ENCODE data around the gene ADGRL3.
A peak's percentile ranks its signal among the peaks of the same experiment; 100 is the strongest.
"Not testable (repeated sequence)": the region's sequence is repeated elsewhere in the genome, so short reads cannot be mapped to it uniquely, and the experiment has no call there.

ADGRL3 gene

DNA sequence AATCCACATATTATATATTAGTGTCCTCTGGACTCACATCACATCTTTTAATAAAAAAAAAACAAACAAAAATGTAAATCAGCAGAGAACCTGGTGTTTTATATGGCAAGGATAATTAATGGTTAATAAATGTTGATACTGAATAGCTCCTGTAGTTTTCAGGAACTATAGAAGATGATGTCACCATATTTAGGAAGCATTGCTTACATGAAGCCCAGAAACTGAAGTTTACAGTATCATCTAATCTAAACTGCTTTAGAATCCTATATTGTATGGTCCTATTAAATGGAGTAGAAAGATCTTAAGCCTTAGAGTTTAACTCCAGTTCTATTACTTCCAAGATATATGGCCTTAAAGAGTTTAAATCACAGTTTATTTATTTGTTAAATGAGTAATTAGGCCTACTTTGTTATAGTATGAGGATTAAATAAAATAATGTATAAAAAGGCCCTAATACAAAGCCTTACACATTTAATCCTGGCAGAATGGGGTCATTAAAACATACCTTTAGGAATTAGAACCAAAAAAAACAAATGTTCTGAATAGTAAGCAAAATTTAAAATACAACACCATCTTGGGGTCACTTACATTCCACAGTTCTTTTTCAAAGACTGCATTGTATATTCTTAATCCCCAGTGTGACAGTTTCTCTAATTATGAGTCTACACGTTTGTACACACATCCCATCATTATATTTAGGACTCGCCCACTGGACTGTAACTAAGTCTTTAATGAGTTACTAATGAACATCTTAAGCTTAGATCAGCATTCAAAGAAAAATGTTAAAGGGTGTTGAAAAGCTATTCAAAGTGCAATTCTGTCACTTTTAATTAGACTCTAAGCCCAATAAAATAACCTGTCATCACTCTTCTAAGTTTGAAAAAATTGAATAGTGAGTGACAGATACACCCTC lies 305.9 kb downstream of the ADGRL3 start:
- Histone ChIP-seq H3K9me3 (ENCODE audit: control insufficient read depth in 1 of 2, low read length in 2 of 2) (no peaks in the 10 kb centered on the region), H3K27me3 (ENCODE audit: control insufficient read depth in 1 of 2, insufficient read depth in 2 of 2, low read length in 2 of 2) (no peaks in the 10 kb centered on the region), H3K4me1 (ENCODE audit: control insufficient read depth in 1 of 2, insufficient read depth in 2 of 2, low read length in 2 of 2) (no peaks in the 10 kb centered on the region), H3K9ac (ENCODE audit: low read depth in 1 of 2, low read length in 2 of 2) (no peak overlapping the region), H3K4me3 (ENCODE audit: low read depth in 1 of 2, low read length in 2 of 2) (no peak overlapping the region), H3K27ac (ENCODE audit: low read depth, low read length) (no peak overlapping the region), H3K36me3 (ENCODE audit: control insufficient read depth in 1 of 2, insufficient read depth in 2 of 2, low read length in 2 of 2) (no peaks in the 10 kb centered on the region)

DNA sequence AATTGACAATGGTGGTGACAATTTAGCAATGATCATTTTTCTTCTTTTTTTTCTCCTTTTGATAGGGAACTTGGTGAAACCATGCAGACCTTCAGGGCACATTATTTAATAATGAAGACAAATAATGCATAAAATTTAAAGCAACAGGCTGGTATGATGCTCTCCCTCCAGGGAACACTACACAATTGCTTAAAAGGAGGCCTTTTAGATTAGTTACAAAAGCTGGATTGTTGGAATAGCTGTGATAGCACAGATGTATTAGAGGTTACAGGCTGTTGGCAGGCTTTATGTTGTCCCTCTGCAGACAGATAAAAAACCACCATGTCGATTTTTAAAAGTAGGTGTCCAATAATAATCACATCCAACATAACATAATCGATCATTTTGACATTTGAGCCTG lies 307.0 kb downstream of the ADGRL3 start:
- H3K9me3 ChIP-seq (ENCODE audit: control insufficient read depth in 1 of 2, low read length in 2 of 2): no peaks in the 10 kb centered on the region
- H3K4me1 ChIP-seq (ENCODE audit: control insufficient read depth in 1 of 2, insufficient read depth in 2 of 2, low read length in 2 of 2): no peaks in the 10 kb centered on the region
- no peak overlapping the region for H3K27ac ChIP-seq (ENCODE audit: low read depth, low read length)
- no peaks in the 10 kb centered on the region for H3K27me3 ChIP-seq (ENCODE audit: control insufficient read depth in 1 of 2, insufficient read depth in 2 of 2, low read length in 2 of 2)
- no peaks in the 10 kb centered on the region for H3K36me3 ChIP-seq (ENCODE audit: control insufficient read depth in 1 of 2, insufficient read depth in 2 of 2, low read length in 2 of 2)
- H3K4me3 ChIP-seq (ENCODE audit: low read depth in 1 of 2, low read length in 2 of 2): no peak overlapping the region
- no peak overlapping the region for H3K9ac ChIP-seq (ENCODE audit: low read depth in 1 of 2, low read length in 2 of 2)

DNA sequence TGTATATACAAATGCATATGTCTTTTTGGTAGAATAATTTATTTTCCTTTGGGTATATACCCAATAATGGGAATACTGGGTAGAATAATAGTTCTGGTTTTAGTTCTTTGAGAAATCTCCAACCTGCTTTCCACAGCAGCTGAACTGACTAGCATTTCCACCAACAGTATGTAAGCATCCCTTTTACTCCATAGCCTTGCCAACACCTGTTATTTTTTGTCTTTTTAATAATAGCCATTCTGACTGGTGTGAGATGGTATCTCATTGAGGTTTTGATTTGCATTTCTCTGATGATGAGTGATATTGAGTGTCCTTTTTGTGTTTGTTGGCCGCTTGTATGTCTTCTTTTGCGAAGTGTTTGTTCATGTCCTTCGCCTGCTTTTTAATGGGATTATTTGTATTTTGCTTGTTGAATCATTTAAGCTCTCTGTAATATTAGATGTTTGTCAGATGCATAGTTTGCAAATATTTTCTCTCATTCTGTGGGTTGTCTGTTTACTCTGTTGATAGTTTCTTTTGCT lies 309.7 kb downstream of the ADGRL3 start:
- H3K4me1 ChIP-seq (ENCODE audit: control insufficient read depth in 1 of 2, insufficient read depth in 2 of 2, low read length in 2 of 2): not testable (repeated sequence)

DNA sequence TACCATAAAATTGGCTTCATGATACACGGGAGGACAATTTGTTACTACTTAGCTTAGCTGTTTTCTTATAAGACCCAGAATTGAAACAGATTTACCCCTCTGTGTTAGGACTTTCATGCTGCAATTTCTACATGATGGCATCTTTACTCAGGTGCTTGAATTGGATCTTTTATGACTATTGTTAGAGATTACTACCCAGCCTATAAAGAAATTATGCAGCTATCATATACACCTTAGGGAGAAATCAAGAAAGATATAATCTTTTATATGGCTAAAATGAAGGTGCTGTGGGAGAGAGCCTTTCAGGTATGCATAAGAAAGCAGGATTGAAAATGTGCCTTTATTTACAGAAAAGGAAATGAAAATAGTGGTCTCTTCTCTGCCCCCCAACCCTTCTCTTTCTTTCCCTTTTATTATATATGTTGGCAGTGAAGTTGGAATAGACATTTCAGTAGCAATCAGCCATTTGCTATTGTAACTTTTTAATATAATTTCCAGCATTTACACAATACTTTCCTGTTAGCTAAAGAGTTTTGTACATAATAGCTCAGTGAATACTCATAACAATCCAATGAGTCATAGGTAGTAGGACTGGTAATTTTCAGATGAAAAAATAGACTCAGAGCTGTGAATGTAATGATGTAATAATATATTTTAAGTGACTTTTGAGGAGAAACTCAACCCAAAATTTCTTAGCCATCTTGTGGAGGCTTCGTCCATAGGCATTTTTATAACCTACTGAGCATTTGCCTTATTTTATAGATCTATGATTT lies 311.8 kb downstream of the ADGRL3 start:
- no peaks in the 10 kb centered on the region for H3K9me3 ChIP-seq (ENCODE audit: control insufficient read depth in 1 of 2, low read length in 2 of 2)
- no peak overlapping the region for H3K4me3 ChIP-seq (ENCODE audit: low read depth in 1 of 2, low read length in 2 of 2)
- H3K27me3 ChIP-seq (ENCODE audit: control insufficient read depth in 1 of 2, insufficient read depth in 2 of 2, low read length in 2 of 2): no peaks in the 10 kb centered on the region
- H3K36me3 ChIP-seq (ENCODE audit: control insufficient read depth in 1 of 2, insufficient read depth in 2 of 2, low read length in 2 of 2): no peaks in the 10 kb centered on the region
- no peak overlapping the region for H3K27ac ChIP-seq (ENCODE audit: low read depth, low read length)
- H3K4me1 ChIP-seq (ENCODE audit: control insufficient read depth in 1 of 2, insufficient read depth in 2 of 2, low read length in 2 of 2): no peaks in the 10 kb centered on the region
- no peak overlapping the region for H3K9ac ChIP-seq (ENCODE audit: low read depth in 1 of 2, low read length in 2 of 2)

More for the DNA sequence above, 309.7 kb downstream of the ADGRL3 start:
- H3K4me3 ChIP-seq (ENCODE audit: low read depth in 1 of 2, low read length in 2 of 2); H3K27me3 ChIP-seq (ENCODE audit: control insufficient read depth in 1 of 2, insufficient read depth in 2 of 2, low read length in 2 of 2); H3K9ac ChIP-seq (ENCODE audit: low read depth in 1 of 2, low read length in 2 of 2); H3K9me3 ChIP-seq (ENCODE audit: control insufficient read depth in 1 of 2, low read length in 2 of 2); H3K27ac ChIP-seq (ENCODE audit: low read depth, low read length); H3K36me3 ChIP-seq (ENCODE audit: control insufficient read depth in 1 of 2, insufficient read depth in 2 of 2, low read length in 2 of 2): not testable (repeated sequence)

GRCh38 chr4:61514991-61515390 lies 314.9 kb downstream of the ADGRL3 start:
- Histone ChIP-seq H3K4me3 (ENCODE audit: low read depth in 1 of 2, low read length in 2 of 2) (no peak overlapping the region), H3K9me3 (ENCODE audit: control insufficient read depth in 1 of 2, low read length in 2 of 2) (no peaks in the 10 kb centered on the region), H3K9ac (ENCODE audit: low read depth in 1 of 2, low read length in 2 of 2) (no peak overlapping the region), H3K27ac (ENCODE audit: low read depth, low read length) (no peak overlapping the region), H3K27me3 (ENCODE audit: control insufficient read depth in 1 of 2, insufficient read depth in 2 of 2, low read length in 2 of 2) (no peaks in the 10 kb centered on the region), H3K36me3 (ENCODE audit: control insufficient read depth in 1 of 2, insufficient read depth in 2 of 2, low read length in 2 of 2) (no peaks in the 10 kb centered on the region), H3K4me1 (ENCODE audit: control insufficient read depth in 1 of 2, insufficient read depth in 2 of 2, low read length in 2 of 2) (peaks cover 0 to 3% of the 10 kb centered on the region in 2 donors)

DNA sequence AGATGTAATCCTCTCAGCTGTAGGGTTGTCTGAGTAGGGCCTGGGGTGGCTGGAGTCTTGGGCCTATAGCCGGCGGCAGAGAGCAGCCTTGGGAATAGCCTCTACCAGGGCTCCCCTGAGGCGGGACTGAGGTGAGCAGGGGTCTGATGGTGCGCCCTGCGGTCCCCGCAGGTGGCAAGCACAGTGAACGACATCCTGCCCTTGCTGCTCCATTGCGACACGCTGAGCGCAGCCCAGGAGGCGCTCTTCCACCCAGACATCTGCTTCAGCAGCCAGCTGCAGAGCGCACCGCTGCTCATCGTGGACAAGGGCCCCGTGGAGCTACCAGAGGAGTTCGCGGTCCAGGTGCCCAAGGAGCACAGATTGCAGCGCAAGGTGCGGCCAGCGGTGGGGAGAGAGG lies 317.0 kb downstream of the ADGRL3 start:
- Histone ChIP-seq H3K27ac (ENCODE audit: low read depth, low read length) (no peak overlapping the region), H3K9me3 (ENCODE audit: control insufficient read depth in 1 of 2, low read length in 2 of 2) (no peaks in the 10 kb centered on the region), H3K36me3 (ENCODE audit: control insufficient read depth in 1 of 2, insufficient read depth in 2 of 2, low read length in 2 of 2) (no peaks in the 10 kb centered on the region), H3K27me3 (ENCODE audit: control insufficient read depth in 1 of 2, insufficient read depth in 2 of 2, low read length in 2 of 2) (no peaks in the 10 kb centered on the region), H3K4me1 (ENCODE audit: control insufficient read depth in 1 of 2, insufficient read depth in 2 of 2, low read length in 2 of 2) (peaks cover 0 to 3% of the 10 kb centered on the region in 2 donors), H3K4me3 (ENCODE audit: low read depth in 1 of 2, low read length in 2 of 2) (peak overlapping the region in 1 of 2 donors; percentile 21), H3K9ac (ENCODE audit: low read depth in 1 of 2, low read length in 2 of 2) (no peak overlapping the region)

- peaks cover 0 to 3% of the 10 kb centered on the region in 2 donors for H3K4me1 ChIP-seq (ENCODE audit: control insufficient read depth in 1 of 2, insufficient read depth in 2 of 2, low read length in 2 of 2)
- no peak overlapping the region for H3K9ac ChIP-seq (ENCODE audit: low read depth in 1 of 2, low read length in 2 of 2)
- no peaks in the 10 kb centered on the region for H3K27me3 ChIP-seq (ENCODE audit: control insufficient read depth in 1 of 2, insufficient read depth in 2 of 2, low read length in 2 of 2)
- H3K9me3 ChIP-seq (ENCODE audit: control insufficient read depth in 1 of 2, low read length in 2 of 2): no peaks in the 10 kb centered on the region
- H3K36me3 ChIP-seq (ENCODE audit: control insufficient read depth in 1 of 2, insufficient read depth in 2 of 2, low read length in 2 of 2): no peaks in the 10 kb centered on the region
- H3K27ac ChIP-seq (ENCODE audit: low read depth, low read length): no peak overlapping the region
- no peak overlapping the region for H3K4me3 ChIP-seq (ENCODE audit: low read depth in 1 of 2, low read length in 2 of 2)
These were observed 320.0 kb downstream of the ADGRL3 start for GRCh38 chr4:61520166-61520565.

GRCh38 chr4:61520681-61521160 lies 320.6 kb downstream of the ADGRL3 start:
- H3K27ac ChIP-seq (ENCODE audit: low read depth, low read length): no peak overlapping the region

DNA sequence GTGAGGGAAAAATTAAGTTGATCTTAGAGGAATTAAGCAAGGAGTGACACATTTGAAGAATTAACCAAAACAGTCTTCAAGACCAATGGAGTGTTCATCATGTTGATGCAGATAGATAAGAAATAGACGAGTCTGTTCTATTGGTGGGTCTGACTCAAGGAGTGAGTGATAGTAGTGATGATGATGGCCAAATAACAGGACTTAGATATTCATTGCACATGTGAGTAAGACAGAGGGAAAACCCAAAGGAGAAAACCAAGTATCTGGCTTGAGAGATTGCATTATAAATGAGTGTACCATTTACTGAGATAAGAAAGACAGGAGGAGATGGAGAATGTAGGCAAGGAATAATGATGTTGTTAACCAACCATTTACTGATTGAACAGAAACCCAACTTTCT lies 321.3 kb downstream of the ADGRL3 start:
- H3K4me1 ChIP-seq (ENCODE audit: control insufficient read depth in 1 of 2, insufficient read depth in 2 of 2, low read length in 2 of 2): peaks cover 0 to 3% of the 10 kb centered on the region in 2 donors

More at GRCh38 chr4:61520681-61521160, 320.6 kb downstream of the ADGRL3 start:
- H3K9me3 ChIP-seq (ENCODE audit: control insufficient read depth in 1 of 2, low read length in 2 of 2): no peaks in the 10 kb centered on the region
- no peaks in the 10 kb centered on the region for H3K27me3 ChIP-seq (ENCODE audit: control insufficient read depth in 1 of 2, insufficient read depth in 2 of 2, low read length in 2 of 2)
- peaks cover 0 to 3% of the 10 kb centered on the region in 2 donors for H3K4me1 ChIP-seq (ENCODE audit: control insufficient read depth in 1 of 2, insufficient read depth in 2 of 2, low read length in 2 of 2)
- no peak overlapping the region for H3K4me3 ChIP-seq (ENCODE audit: low read depth in 1 of 2, low read length in 2 of 2)
- no peak overlapping the region for H3K9ac ChIP-seq (ENCODE audit: low read depth in 1 of 2, low read length in 2 of 2)
- no peaks in the 10 kb centered on the region for H3K36me3 ChIP-seq (ENCODE audit: control insufficient read depth in 1 of 2, insufficient read depth in 2 of 2, low read length in 2 of 2)

GRCh38 chr4:61522312-61522711 lies 322.2 kb downstream of the ADGRL3 start:
- H3K9me3 ChIP-seq (ENCODE audit: control insufficient read depth in 1 of 2, low read length in 2 of 2): no peaks in the 10 kb centered on the region
- no peaks in the 10 kb centered on the region for H3K36me3 ChIP-seq (ENCODE audit: control insufficient read depth in 1 of 2, insufficient read depth in 2 of 2, low read length in 2 of 2)
- H3K4me3 ChIP-seq (ENCODE audit: low read depth in 1 of 2, low read length in 2 of 2): no peak overlapping the region
- no peaks in the 10 kb centered on the region for H3K27me3 ChIP-seq (ENCODE audit: control insufficient read depth in 1 of 2, insufficient read depth in 2 of 2, low read length in 2 of 2)
- H3K9ac ChIP-seq (ENCODE audit: low read depth in 1 of 2, low read length in 2 of 2): no peak overlapping the region
- H3K27ac ChIP-seq (ENCODE audit: low read depth, low read length): no peak overlapping the region
- H3K4me1 ChIP-seq (ENCODE audit: control insufficient read depth in 1 of 2, insufficient read depth in 2 of 2, low read length in 2 of 2): peaks cover 0 to 2% of the 10 kb centered on the region in 2 donors

More for the DNA sequence above, 321.3 kb downstream of the ADGRL3 start:
- Histone ChIP-seq H3K27me3 (ENCODE audit: control insufficient read depth in 1 of 2, insufficient read depth in 2 of 2, low read length in 2 of 2) (no peaks in the 10 kb centered on the region), H3K9me3 (ENCODE audit: control insufficient read depth in 1 of 2, low read length in 2 of 2) (no peaks in the 10 kb centered on the region), H3K4me3 (ENCODE audit: low read depth in 1 of 2, low read length in 2 of 2) (no peak overlapping the region), H3K36me3 (ENCODE audit: control insufficient read depth in 1 of 2, insufficient read depth in 2 of 2, low read length in 2 of 2) (no peaks in the 10 kb centered on the region), H3K27ac (ENCODE audit: low read depth, low read length) (no peak overlapping the region), H3K9ac (ENCODE audit: low read depth in 1 of 2, low read length in 2 of 2) (no peak overlapping the region)
